Measurements from ENCODE around the gene NINL.
A peak's percentile ranks its signal among the peaks of the same experiment; 100 is the strongest.

Gene NINL

GRCh38 chr20:25471020-25471419 is 114.3 kb downstream of the NINL start:
- no peak for TF ChIP-seq CTCF (conservative IDR thresholded peaks at IDR 0.05; ENCODE audit: low read depth)
- ChIA-PET CTCF (no interaction called here), POLR2A (ENCODE audit: low non-redundant PET) (no interaction called here)
- no peak overlapping the region for H3K27ac ChIP-seq
- DNase-seq (ENCODE audit: low spot score) = no peak

- CTCF ChIA-PET = interaction anchor here (0.6 kb wide), 2 partner anchors 27 to 52 kb away, joined by 4 read pairs; no protein-coding TSS in a partner anchor
- no peak overlapping the region for H3K27ac ChIP-seq
- POLR2A ChIA-PET (ENCODE audit: low non-redundant PET) = no interaction called here
- peak; percentile 61 for TF ChIP-seq CTCF (conservative IDR thresholded peaks at IDR 0.05; ENCODE audit: low read depth)
- peak; percentile 50 for DNase-seq (ENCODE audit: low spot score)
These were observed 115.3 kb downstream of the NINL start for GRCh38 chr20:25470045-25470444.

- H3K27ac ChIP-seq = no peak overlapping the region
- POLR2A ChIA-PET (ENCODE audit: low non-redundant PET) = no interaction called here
- no peak for DNase-seq (ENCODE audit: low spot score)
These were observed 115.8 kb downstream of the NINL start for GRCh38 chr20:25469558-25469957.

GRCh38 chr20:25468126-25469075 is 116.9 kb downstream of the NINL start:
- H3K27ac ChIP-seq = no peak overlapping the region
- ChIA-PET CTCF (no interaction called here), POLR2A (ENCODE audit: low non-redundant PET) (no interaction called here)
- no peak for TF ChIP-seq CTCF (conservative IDR thresholded peaks at IDR 0.05; ENCODE audit: low read depth)
- DNase-seq (ENCODE audit: low spot score) = no peak

More at GRCh38 chr20:25469558-25469957, 115.8 kb downstream of the NINL start:
- CTCF ChIA-PET = interaction anchor here (0.6 kb wide), 1 partner anchor 12 kb away, joined by 4 read pairs; no protein-coding TSS in a partner anchor
- TF ChIP-seq CTCF (conservative IDR thresholded peaks at IDR 0.05; ENCODE audit: low read depth) = no peak

GRCh38 chr20:25467441-25467840 is 117.9 kb downstream of the NINL start:
- no peak overlapping the region for H3K27ac ChIP-seq
- no peak for TF ChIP-seq CTCF (conservative IDR thresholded peaks at IDR 0.05; ENCODE audit: low read depth)
- CTCF ChIA-PET = no interaction called here
- no peak for DNase-seq (ENCODE audit: low spot score)
- POLR2A ChIA-PET (ENCODE audit: low non-redundant PET) = no interaction called here

- no peak overlapping the region for H3K27ac ChIP-seq
- ChIA-PET POLR2A (ENCODE audit: low non-redundant PET) (no interaction called here), CTCF (no interaction called here)
- TF ChIP-seq CTCF (conservative IDR thresholded peaks at IDR 0.05; ENCODE audit: low read depth) = no peak
- DNase-seq (ENCODE audit: low spot score) = no peak
These were observed 118.5 kb downstream of the NINL start for GRCh38 chr20:25466846-25467245.

All from RWPE1 (cell line).